GM13976 (cell line): ENCODE data around the gene SH3TC1.

ENCODE experiments used
- DNase-seq: peaks from one replicate; pipeline ENCODE4 v3.0.0; 2012; ENCODE audit warnings: low spot score
- CTCF ChIP-seq: IDR thresholded peaks from 2 replicates; pipeline ENCODE4 v1.5.1; 2012; ENCODE audit warnings: borderline replicate concordance, mild to moderate bottlenecking; ENCODE audit not compliant: insufficient read depth; ENCODE audit errors: extremely low read depth, missing control alignments, control extremely low read depth
- in situ Hi-C: fragments of 300-500 bp; cut with MboI; formaldehyde crosslinking; loops from one replicate; pipeline ENCODE4 v1.12.0; 2022; ENCODE audit warnings: low sequenced_read_pairs, mixed read lengths, inconsistent platforms; ENCODE audit not compliant: unreplicated experiment

The SH3TC1 gene

GRCh38 chr4:8269535-8270417 lies 70.7 kb downstream of the SH3TC1 start, which contains the start of gene HTRA3:
Gene HTRA3 (plus strand): TSS chr4:8269754. CDS start chr4:8269969, 215 bp downstream.
- in situ Hi-C loops: no loop called here
- TF ChIP-seq CTCF: no peak
- DNase-seq: no peak

GRCh38 chr4:8270418-8270771 lies 71.3 kb downstream of the SH3TC1 start:
- no peak for DNase-seq
- in situ Hi-C loops: no loop called here
- TF ChIP-seq CTCF: no peak

- DNase-seq: no peak
- in situ Hi-C loops: no loop called here
- TF ChIP-seq CTCF: no peak
Observed at GRCh38 chr4:8270912-8271815, 72.1 kb downstream of the SH3TC1 start.

- TF ChIP-seq CTCF: no peak
- in situ Hi-C loops: no loop called here
- DNase-seq: no peak
Observed at GRCh38 chr4:8271821-8272220, 72.7 kb downstream of the SH3TC1 start.

GRCh38 chr4:8272472-8273428 lies 73.7 kb downstream of the SH3TC1 start:
- in situ Hi-C loops: no loop called here
- no peak for TF ChIP-seq CTCF

More at GRCh38 chr4:8272472-8273428, 73.7 kb downstream of the SH3TC1 start:
- DNase-seq: no peak
